Erythroblast (primary cell): Measurements from ENCODE around the gene KLF2.

ENCODE experiments used
- DNase-seq, 2 experiments: peaks; one replicate each; lab custom pipeline; 2025; lab: John Stamatoyannopoulos, UW
- GATA1 ChIP-seq: IDR thresholded peaks from 2 replicates; pipeline ENCODE4 v1.6.1; 2011; ENCODE audit warnings: low read depth, mild to moderate bottlenecking, control low read depth, low read length, moderate library complexity
- POLR2A ChIP-seq: IDR thresholded peaks from 2 replicates; pipeline ENCODE4 v1.6.1; 2011; ENCODE audit warnings: mild to moderate bottlenecking, low read length

Gene KLF2

DNA sequence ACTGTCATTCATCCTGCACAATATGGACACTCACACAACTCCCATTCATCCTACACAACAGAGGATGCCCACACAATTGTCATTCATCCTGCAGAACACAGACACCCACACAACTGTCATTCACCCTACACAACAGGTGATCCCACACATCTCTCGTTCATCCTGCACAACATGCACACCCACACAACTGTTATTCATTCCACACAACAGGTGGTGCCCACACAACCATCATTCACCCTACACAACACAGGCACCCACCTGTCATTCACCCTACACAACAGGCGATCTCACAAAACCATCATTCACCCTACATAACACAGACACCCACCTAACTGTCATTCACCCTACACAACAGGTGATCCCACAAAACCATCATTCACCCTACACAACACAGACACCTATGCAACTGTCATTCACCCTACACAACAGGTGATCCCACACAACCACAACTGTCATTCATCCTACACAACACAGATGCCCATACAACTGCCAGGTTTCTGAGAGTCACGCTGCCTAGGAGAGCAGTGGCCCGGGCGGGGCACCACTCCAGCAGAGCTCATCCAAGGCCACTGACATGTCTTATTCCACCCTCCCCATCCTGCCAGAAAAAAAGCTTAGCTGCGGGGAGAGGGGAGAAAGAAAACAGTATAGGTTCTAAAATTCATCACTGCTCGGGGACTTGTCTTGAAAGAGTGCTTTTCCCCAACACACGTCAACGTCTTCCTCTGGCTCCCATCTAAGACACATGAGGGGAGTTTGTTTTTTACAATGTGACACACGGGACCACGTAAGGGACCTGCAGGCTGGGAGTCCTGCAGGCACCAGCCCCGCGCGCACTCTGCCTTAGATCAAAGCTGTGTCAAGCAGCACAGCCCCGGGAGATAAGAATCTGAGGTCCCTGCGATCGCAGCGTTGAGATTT, 44.0 kb downstream of the KLF2 start:
- DNase-seq: no peak
- TF ChIP-seq GATA1: no peak
- no peak for TF ChIP-seq POLR2A

DNA sequence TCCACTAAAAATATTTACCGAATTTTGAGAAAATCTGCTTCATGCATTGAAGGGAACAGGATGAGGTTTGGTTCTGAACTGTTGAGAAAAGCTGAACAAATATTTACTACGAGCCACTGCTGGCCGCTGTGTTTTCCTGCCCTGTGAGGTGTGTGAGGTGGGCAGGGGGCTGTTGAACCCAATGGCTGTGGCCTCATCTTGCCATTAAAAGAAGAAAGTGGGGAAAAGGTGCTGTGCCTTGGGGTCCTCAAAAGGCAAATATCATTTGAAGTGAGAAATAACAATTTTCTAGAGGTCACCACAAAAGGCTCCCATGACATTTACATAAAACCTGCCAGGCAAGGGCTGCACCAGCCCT, 44.7 kb downstream of the KLF2 start:
- TF ChIP-seq POLR2A: no peak
- TF ChIP-seq GATA1: no peak
- no peak for DNase-seq

GRCh38 chr19:16369664-16370576, 45.3 kb downstream of the KLF2 start:
- no peak for TF ChIP-seq GATA1
- no peak for TF ChIP-seq POLR2A
- DNase-seq: no peak

DNA sequence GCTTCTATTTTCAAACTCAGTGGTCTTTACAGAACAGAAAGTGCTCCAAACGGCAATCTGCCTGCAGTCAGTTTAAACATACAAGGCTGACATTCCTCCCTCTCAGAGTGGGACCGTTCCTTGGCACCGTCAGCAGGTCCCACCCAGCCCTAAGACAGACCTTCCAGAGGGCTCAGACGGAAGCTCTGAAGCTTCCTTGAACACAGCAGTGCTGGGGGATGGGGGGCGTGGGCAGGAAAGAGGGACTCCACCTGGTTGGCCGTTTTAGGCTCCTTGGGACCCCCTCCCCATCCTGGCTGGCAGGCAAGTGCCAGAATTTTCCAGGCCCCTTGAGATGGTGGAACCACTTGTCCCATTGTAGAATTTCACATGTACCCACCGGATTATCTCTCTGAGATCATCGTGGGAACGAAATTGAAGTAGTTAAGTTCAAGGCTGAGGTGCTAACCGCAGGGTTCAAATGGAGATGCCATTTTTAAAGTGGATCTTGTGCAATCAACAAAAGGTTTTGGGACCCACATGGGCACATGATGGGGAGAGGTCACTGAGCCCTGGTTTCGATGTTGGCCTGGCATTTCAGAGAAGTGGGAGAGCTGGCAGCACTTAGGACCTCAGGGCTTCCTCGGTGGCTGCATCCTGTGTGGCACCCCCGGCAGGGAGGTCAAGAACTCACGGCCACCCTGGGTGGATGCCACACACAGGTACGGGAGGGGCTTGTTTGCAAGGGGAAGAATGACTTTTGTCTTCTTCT, 46.2 kb downstream of the KLF2 start:
- TF ChIP-seq POLR2A (no peak), GATA1 (no peak)
- no peak for DNase-seq

GRCh38 chr19:16371540-16371986, 46.9 kb downstream of the KLF2 start:
- peak; percentile 51 to 63 for DNase-seq
- no peak for TF ChIP-seq POLR2A
- TF ChIP-seq GATA1: no peak

GRCh38 chr19:16372065-16372915, 47.7 kb downstream of the KLF2 start:
- DNase-seq: no peak
- TF ChIP-seq POLR2A (no peak), GATA1 (no peak)

GRCh38 chr19:16373079-16373478, 48.5 kb downstream of the KLF2 start:
- no peak for TF ChIP-seq POLR2A
- TF ChIP-seq GATA1: no peak

GRCh38 chr19:16373532-16373931, 48.9 kb downstream of the KLF2 start:
- DNase-seq: no peak
- TF ChIP-seq POLR2A (no peak), GATA1 (no peak)

More at GRCh38 chr19:16373079-16373478, 48.5 kb downstream of the KLF2 start:
- DNase-seq: no peak

- no peak for DNase-seq
- no peak for TF ChIP-seq GATA1
- no peak for TF ChIP-seq POLR2A
Measured at GRCh38 chr19:16373989-16374388, 49.4 kb downstream of the KLF2 start.

- DNase-seq: no peak
Measured at GRCh38 chr19:16374436-16374835, 49.8 kb downstream of the KLF2 start.

DNA sequence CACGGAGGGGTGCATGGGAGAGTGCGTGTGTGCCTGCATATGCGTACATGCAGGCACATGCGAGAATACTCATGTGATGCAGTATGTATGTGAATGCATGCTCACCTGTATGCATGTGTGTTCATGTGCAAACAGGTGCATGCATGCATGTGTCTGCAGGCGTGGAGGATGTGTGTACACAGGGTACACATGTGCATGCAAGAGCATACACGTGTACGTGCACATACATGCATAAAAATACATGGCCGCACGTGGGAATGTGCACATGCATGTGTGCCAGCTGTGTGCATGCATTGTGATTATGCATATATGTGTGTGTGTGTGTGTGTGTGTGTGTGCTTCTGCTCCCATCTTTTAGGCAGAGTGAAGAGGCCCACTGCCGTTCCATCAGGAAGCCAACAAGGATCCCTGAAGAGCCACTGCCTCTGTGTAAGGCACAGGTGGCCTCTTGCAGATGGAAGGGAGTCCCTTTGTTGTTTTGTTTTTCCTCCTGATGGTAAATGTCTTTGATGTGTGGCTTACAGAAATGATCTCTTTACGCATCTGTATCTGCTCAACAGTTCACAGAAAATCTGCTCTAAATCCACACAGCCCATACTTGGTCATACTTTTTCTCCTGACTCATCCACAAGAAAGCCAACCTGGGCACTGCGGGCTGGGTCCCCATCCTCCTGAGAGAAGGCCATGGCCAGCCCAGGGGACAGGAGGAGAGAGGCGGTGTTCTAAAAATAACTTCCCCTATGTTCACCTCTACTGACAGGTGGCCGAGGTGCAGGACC, 50.7 kb downstream of the KLF2 start:
- no peak for DNase-seq
- TF ChIP-seq GATA1: no peak
- TF ChIP-seq POLR2A: no peak

More at GRCh38 chr19:16374436-16374835, 49.8 kb downstream of the KLF2 start:
- TF ChIP-seq POLR2A (no peak), GATA1 (no peak)

GRCh38 chr19:16375936-16376185, 51.2 kb downstream of the KLF2 start:
- TF ChIP-seq GATA1 (no peak), POLR2A (no peak)
- DNase-seq: no peak
